ENCODE data around the gene ZNF573.

Gene ZNF573

GRCh38 chr19:37692956-37693620 is 86.3 kb downstream of the ZNF573 start:
- DNase-seq: no peak

- peak; percentile 56 for DNase-seq
Measured at GRCh38 chr19:37691881-37692504, 87.4 kb downstream of the ZNF573 start.

Measured in kidney glomerular epithelial cell (primary cell).